Measurements from ENCODE around the gene MYH7B. TPM values are rescaled to one million over a fixed set of nuclear protein-coding genes. Genes with fewer than 3 reads are reported as not detected.
A peak's percentile ranks its signal among the peaks of the same experiment; 100 is the strongest.

MYH7B gene
- polyA plus RNA-seq, 4 donors = 0.52 to 2.2 (median 0.89) TPM; not detected in 1

DNA sequence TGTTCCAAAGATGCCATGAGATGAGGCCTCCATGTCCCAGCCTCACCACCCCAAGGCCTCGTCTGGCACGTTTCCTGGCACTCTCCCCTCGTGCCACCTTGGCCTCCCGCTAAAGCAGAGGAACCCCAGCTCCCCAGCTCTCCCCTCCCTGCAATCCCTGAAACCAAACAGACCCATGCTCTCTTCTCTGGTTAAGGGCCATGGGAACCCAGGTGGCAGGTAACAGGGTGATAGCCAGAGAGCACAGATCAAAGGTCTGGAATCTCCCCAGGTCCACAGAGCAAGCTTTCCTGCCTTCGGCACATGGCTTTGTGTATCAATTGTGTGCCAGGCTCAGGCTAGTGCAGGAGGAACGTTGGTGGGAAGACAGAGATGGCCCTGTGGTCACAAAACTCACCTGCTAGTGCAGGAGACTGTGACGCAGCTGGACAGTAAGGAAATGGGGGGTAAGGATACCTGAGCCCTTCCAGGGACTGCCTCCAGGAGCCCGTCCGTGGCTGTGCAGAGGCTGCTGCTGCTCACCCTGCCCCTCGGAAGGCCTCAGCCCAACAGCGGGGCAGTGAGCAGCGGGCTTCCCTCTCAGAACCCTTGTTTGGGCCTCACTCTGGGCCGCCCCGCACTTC, 39.0 kb downstream of the MYH7B start:
- peaks cover 0 to 20% (median 14%) of the 10 kb centered on the region in 3 donors for H3K4me1 ChIP-seq (ENCODE audit: control insufficient read depth in 3 of 3, insufficient read depth in 2 of 3, low read depth in 1 of 3, low read length in 2 of 3)
- DNase-seq (peak; percentile 46 to 90), FAIRE-seq (no peak)
- no peak overlapping the region for H3K27ac ChIP-seq (ENCODE audit: low read depth in 1 of 3, low read length in 2 of 3)
- H3K36me3 ChIP-seq (ENCODE audit: control insufficient read depth in 3 of 3, insufficient read depth in 2 of 3, low read depth in 1 of 3, low read length in 3 of 3) = peaks cover 5 to 72% (median 7%) of the 10 kb centered on the region in 3 donors
- H3K9me3 ChIP-seq (ENCODE audit: control insufficient read depth in 2 of 2, insufficient read depth in 1 of 2, low read depth in 1 of 2, low read length in 1 of 2) = no peaks in the 10 kb centered on the region
- 30 to 66% (median 33%) methylated on average over 14 of the region's 14 CpGs for WGBS, 3 donors
- no peaks in the 10 kb centered on the region for H3K27me3 ChIP-seq (ENCODE audit: control insufficient read depth in 3 of 3, insufficient read depth in 3 of 3, low read length in 3 of 3)
- H3K4me3 ChIP-seq (ENCODE audit: low read depth in 1 of 3, low read length in 3 of 3) = no peak overlapping the region

DNA sequence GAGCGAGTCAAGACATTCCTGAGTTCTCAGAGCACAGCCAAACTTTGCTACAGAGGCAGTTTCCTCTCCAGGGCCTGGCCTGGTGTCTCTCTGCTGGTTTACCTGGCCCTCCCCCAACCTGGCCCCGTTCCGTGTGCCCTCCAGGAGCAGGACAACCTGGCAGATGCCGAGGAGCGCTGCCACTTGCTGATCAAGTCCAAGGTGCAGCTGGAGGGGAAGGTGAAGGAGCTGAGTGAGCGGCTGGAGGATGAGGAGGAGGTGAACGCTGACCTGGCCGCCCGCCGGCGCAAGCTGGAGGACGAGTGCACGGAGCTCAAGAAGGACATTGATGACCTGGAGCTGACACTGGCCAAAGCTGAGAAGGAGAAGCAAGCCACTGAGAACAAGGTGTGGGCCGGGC, 39.5 kb downstream of the MYH7B start:
- 19 to 70% (median 35%) methylated on average over 14 of the region's 14 CpGs for WGBS, 3 donors
- Histone ChIP-seq H3K9me3 (ENCODE audit: control insufficient read depth in 2 of 2, insufficient read depth in 1 of 2, low read depth in 1 of 2, low read length in 1 of 2) (no peaks in the 10 kb centered on the region), H3K27me3 (ENCODE audit: control insufficient read depth in 3 of 3, insufficient read depth in 3 of 3, low read length in 3 of 3) (no peaks in the 10 kb centered on the region), H3K27ac (ENCODE audit: low read depth in 1 of 3, low read length in 2 of 3) (no peak overlapping the region), H3K4me3 (ENCODE audit: low read depth in 1 of 3, low read length in 3 of 3) (no peak overlapping the region), H3K36me3 (ENCODE audit: control insufficient read depth in 3 of 3, insufficient read depth in 2 of 3, low read depth in 1 of 3, low read length in 3 of 3) (peaks cover 5 to 78% (median 7%) of the 10 kb centered on the region in 3 donors), H3K4me1 (ENCODE audit: control insufficient read depth in 3 of 3, insufficient read depth in 2 of 3, low read depth in 1 of 3, low read length in 2 of 3) (peaks cover 0 to 20% (median 14%) of the 10 kb centered on the region in 3 donors)
- DNase-seq = peak in 1 of 2 donors; percentile 83
- no peak for FAIRE-seq

DNA sequence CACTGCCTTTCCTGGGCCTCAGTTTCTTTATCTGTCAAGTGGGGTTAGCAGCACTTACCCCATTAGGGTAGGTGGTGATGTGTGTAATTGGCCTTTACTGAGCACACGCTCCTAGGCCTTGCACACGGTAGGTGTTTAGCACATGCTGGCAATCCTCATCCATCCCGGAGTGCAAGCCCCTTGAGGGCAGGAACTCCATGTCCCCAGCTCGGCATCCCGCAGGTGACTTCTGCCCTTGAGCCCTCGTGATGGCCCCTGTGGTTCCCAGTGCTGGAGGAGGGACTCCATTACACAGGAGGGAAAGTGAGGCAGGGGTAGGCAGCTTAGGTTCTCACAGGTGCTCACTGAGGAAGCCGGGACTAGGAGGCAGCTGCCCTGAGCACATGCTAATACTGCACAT, 40.0 kb downstream of the MYH7B start:
- no peaks in the 10 kb centered on the region for H3K27me3 ChIP-seq (ENCODE audit: control insufficient read depth in 3 of 3, insufficient read depth in 3 of 3, low read length in 3 of 3)
- WGBS, 3 donors = 88 to 89% (median 88%) methylated on average over 7 of the region's 7 CpGs
- H3K4me3 ChIP-seq (ENCODE audit: low read depth in 1 of 3, low read length in 3 of 3) = no peak overlapping the region
- H3K27ac ChIP-seq (ENCODE audit: low read depth in 1 of 3, low read length in 2 of 3) = no peak overlapping the region
- H3K4me1 ChIP-seq (ENCODE audit: control insufficient read depth in 3 of 3, insufficient read depth in 2 of 3, low read depth in 1 of 3, low read length in 2 of 3) = peaks cover 0 to 20% (median 14%) of the 10 kb centered on the region in 3 donors
- H3K9me3 ChIP-seq (ENCODE audit: control insufficient read depth in 2 of 2, insufficient read depth in 1 of 2, low read depth in 1 of 2, low read length in 1 of 2) = no peaks in the 10 kb centered on the region
- FAIRE-seq (no peak), DNase-seq (no peak)
- peaks cover 5 to 83% (median 7%) of the 10 kb centered on the region in 3 donors for H3K36me3 ChIP-seq (ENCODE audit: control insufficient read depth in 3 of 3, insufficient read depth in 2 of 3, low read depth in 1 of 3, low read length in 3 of 3)

DNA sequence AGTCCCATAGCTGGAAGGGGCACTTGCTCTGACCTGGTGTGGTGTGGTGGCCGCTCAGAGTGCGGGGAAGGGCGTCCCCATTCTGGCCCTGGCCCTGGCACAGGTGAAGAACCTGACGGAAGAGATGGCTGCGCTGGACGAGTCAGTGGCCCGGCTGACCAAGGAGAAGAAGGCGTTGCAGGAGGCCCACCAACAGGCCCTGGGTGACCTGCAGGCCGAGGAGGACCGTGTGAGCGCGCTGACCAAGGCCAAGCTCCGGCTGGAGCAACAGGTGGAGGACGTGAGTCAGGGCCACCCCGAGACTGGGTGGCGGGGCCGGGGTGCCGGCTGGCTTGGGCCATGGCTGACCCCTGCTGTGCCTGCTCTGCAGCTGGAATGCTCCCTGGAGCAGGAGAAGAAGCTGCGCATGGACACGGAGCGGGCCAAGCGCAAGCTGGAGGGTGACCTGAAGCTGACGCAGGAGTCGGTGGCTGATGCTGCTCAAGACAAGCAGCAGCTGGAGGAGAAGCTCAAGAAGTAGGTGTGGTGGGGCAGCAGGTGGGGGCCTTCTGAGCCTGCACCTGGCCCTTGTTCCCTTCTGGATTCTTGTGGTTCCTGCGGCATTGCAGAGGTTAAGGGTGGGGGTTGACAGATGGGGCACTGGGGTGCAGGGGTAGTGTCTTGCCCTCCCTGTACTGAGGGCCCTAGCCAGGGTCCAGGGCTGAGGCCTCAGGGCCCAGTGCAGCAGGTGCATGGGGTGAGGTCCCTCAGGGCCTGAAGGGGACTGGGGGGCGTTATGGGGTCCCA, 40.8 kb downstream of the MYH7B start:
- H3K27me3 ChIP-seq (ENCODE audit: control insufficient read depth in 3 of 3, insufficient read depth in 3 of 3, low read length in 3 of 3) = no peaks in the 10 kb centered on the region
- no peak overlapping the region for H3K4me3 ChIP-seq (ENCODE audit: low read depth in 1 of 3, low read length in 3 of 3)
- FAIRE-seq = no peak
- peaks cover 0 to 20% (median 14%) of the 10 kb centered on the region in 3 donors for H3K4me1 ChIP-seq (ENCODE audit: control insufficient read depth in 3 of 3, insufficient read depth in 2 of 3, low read depth in 1 of 3, low read length in 2 of 3)
- WGBS, 3 donors = 88 to 95% (median 93%) methylated on average over 25 to 26 of the region's 26 CpGs
- H3K9me3 ChIP-seq (ENCODE audit: control insufficient read depth in 2 of 2, insufficient read depth in 1 of 2, low read depth in 1 of 2, low read length in 1 of 2) = no peaks in the 10 kb centered on the region
- no peak overlapping the region for H3K27ac ChIP-seq (ENCODE audit: low read depth in 1 of 3, low read length in 2 of 3)
- H3K36me3 ChIP-seq (ENCODE audit: control insufficient read depth in 3 of 3, insufficient read depth in 2 of 3, low read depth in 1 of 3, low read length in 3 of 3) = peaks cover 5 to 86% (median 6%) of the 10 kb centered on the region in 3 donors
- DNase-seq = no peak

DNA sequence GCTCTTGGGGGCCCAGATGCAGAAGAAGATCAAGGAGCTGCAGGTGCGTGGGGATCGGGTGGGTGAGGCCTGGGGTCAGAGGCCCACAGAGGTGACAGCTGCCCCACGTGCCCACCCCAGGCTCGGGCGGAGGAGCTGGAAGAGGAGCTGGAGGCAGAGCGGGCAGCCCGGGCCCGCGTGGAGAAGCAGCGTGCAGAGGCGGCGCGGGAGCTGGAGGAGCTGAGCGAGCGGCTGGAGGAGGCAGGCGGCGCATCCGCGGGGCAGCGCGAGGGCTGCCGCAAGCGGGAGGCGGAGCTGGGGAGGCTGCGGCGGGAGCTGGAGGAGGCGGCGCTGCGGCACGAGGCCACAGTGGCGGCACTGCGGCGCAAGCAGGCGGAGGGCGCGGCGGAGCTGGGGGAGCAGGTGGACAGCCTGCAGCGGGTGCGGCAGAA, 41.5 kb downstream of the MYH7B start:
- Histone ChIP-seq H3K4me1 (ENCODE audit: control insufficient read depth in 3 of 3, insufficient read depth in 2 of 3, low read depth in 1 of 3, low read length in 2 of 3) (peaks cover 0 to 20% (median 14%) of the 10 kb centered on the region in 3 donors), H3K27ac (ENCODE audit: low read depth in 1 of 3, low read length in 2 of 3) (no peak overlapping the region), H3K9me3 (ENCODE audit: control insufficient read depth in 2 of 2, insufficient read depth in 1 of 2, low read depth in 1 of 2, low read length in 1 of 2) (no peaks in the 10 kb centered on the region), H3K4me3 (ENCODE audit: low read depth in 1 of 3, low read length in 3 of 3) (no peak overlapping the region), H3K36me3 (ENCODE audit: control insufficient read depth in 3 of 3, insufficient read depth in 2 of 3, low read depth in 1 of 3, low read length in 3 of 3) (peaks cover 4 to 88% (median 5%) of the 10 kb centered on the region in 3 donors), H3K27me3 (ENCODE audit: control insufficient read depth in 3 of 3, insufficient read depth in 3 of 3, low read length in 3 of 3) (no peaks in the 10 kb centered on the region)
- WGBS, 3 donors = 10 to 40% (median 36%) methylated on average over 19 to 39 of the region's 39 CpGs
- FAIRE-seq (no peak), DNase-seq (peak; percentile 70 to 76)

DNA sequence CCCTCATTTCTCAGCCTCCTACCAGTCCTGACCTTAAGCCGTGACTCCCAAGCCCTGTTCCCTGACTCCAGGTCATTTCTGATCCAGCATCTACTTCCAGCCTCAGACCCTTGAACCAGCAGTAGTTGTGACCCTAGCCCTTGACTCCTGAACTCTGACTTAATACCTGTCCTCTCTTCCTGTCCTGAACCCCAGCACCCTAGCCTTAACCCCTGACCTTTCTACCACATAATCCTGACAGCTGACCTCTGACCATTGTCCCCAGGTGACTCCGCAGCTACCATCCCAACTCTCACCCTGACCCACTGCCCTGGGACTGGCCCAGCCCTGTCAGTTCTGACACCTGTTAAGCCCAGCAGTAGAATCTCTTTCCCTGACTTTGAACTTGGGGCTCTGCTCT, 42.1 kb downstream of the MYH7B start:
- Histone ChIP-seq H3K4me1 (ENCODE audit: control insufficient read depth in 3 of 3, insufficient read depth in 2 of 3, low read depth in 1 of 3, low read length in 2 of 3) (peaks cover 0 to 20% (median 14%) of the 10 kb centered on the region in 3 donors), H3K36me3 (ENCODE audit: control insufficient read depth in 3 of 3, insufficient read depth in 2 of 3, low read depth in 1 of 3, low read length in 3 of 3) (peaks cover 4 to 92% (median 5%) of the 10 kb centered on the region in 3 donors), H3K4me3 (ENCODE audit: low read depth in 1 of 3, low read length in 3 of 3) (no peak overlapping the region), H3K27ac (ENCODE audit: low read depth in 1 of 3, low read length in 2 of 3) (no peak overlapping the region), H3K27me3 (ENCODE audit: control insufficient read depth in 3 of 3, insufficient read depth in 3 of 3, low read length in 3 of 3) (no peaks in the 10 kb centered on the region), H3K9me3 (ENCODE audit: control insufficient read depth in 2 of 2, insufficient read depth in 1 of 2, low read depth in 1 of 2, low read length in 1 of 2) (no peaks in the 10 kb centered on the region)
- WGBS, 3 donors = 58 to 81% (median 77%) methylated on average over 2 of the region's 2 CpGs
- DNase-seq (no peak), FAIRE-seq (no peak)

DNA sequence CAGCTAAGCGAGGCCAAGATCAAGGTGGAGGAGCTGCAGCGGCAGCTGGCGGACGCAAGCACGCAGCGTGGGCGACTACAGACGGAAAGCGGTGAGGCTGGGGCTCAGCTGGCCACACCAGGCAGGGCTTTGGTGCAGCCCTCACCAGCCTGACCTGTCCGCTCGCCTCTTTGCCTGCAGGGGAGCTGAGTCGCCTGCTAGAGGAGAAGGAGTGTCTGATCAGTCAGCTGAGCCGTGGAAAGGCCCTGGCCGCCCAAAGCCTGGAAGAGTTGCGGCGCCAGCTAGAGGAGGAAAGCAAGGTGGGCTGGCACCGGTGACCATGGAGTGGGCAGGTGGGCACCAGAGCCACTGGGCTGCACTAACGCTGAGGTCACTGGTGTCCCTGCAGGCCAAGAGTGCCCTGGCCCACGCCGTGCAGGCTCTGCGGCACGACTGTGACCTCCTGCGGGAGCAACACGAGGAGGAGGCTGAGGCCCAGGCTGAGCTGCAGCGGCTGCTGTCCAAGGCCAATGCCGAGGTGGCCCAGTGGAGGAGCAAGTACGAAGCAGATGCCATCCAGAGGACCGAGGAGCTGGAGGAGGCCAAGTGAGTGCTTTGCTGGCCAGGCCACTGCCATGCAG, 42.8 kb downstream of the MYH7B start:
- Histone ChIP-seq H3K36me3 (ENCODE audit: control insufficient read depth in 3 of 3, insufficient read depth in 2 of 3, low read depth in 1 of 3, low read length in 3 of 3) (peaks cover 5 to 92% (median 5%) of the 10 kb centered on the region in 3 donors), H3K4me1 (ENCODE audit: control insufficient read depth in 3 of 3, insufficient read depth in 2 of 3, low read depth in 1 of 3, low read length in 2 of 3) (peaks cover 0 to 20% (median 14%) of the 10 kb centered on the region in 3 donors), H3K4me3 (ENCODE audit: low read depth in 1 of 3, low read length in 3 of 3) (no peak overlapping the region), H3K27ac (ENCODE audit: low read depth in 1 of 3, low read length in 2 of 3) (no peak overlapping the region), H3K27me3 (ENCODE audit: control insufficient read depth in 3 of 3, insufficient read depth in 3 of 3, low read length in 3 of 3) (no peaks in the 10 kb centered on the region), H3K9me3 (ENCODE audit: control insufficient read depth in 2 of 2, insufficient read depth in 1 of 2, low read depth in 1 of 2, low read length in 1 of 2) (no peaks in the 10 kb centered on the region)
- WGBS, 3 donors = 93 to 96% (median 94%) methylated on average over 28 of the region's 28 CpGs
- DNase-seq (no peak), FAIRE-seq (no peak)

DNA sequence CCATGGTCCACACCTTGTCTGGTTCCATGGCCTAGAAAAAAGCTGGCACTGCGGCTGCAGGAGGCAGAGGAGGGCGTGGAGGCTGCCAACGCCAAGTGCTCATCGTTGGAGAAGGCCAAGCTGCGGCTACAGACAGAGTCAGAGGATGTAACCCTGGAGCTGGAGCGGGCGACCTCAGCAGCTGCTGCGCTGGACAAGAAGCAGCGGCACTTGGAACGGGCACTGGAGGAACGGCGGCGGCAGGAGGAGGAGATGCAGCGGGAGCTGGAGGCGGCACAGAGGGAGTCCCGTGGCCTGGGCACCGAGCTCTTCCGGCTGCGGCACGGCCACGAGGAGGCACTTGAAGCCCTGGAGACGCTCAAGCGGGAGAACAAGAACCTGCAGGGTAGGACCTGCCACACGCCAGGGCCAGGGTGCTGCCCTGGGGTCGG, 43.4 kb downstream of the MYH7B start:
- Histone ChIP-seq H3K4me1 (ENCODE audit: control insufficient read depth in 3 of 3, insufficient read depth in 2 of 3, low read depth in 1 of 3, low read length in 2 of 3) (peaks cover 0 to 20% (median 14%) of the 10 kb centered on the region in 3 donors), H3K9me3 (ENCODE audit: control insufficient read depth in 2 of 2, insufficient read depth in 1 of 2, low read depth in 1 of 2, low read length in 1 of 2) (no peaks in the 10 kb centered on the region), H3K27ac (ENCODE audit: low read depth in 1 of 3, low read length in 2 of 3) (no peak overlapping the region), H3K27me3 (ENCODE audit: control insufficient read depth in 3 of 3, insufficient read depth in 3 of 3, low read length in 3 of 3) (no peaks in the 10 kb centered on the region), H3K36me3 (ENCODE audit: control insufficient read depth in 3 of 3, insufficient read depth in 2 of 3, low read depth in 1 of 3, low read length in 3 of 3) (peaks cover 6 to 92% (median 10%) of the 10 kb centered on the region in 3 donors), H3K4me3 (ENCODE audit: low read depth in 1 of 3, low read length in 3 of 3) (no peak overlapping the region)
- WGBS, 3 donors = 92 to 96% (median 92%) methylated on average over 25 of the region's 25 CpGs
- no peak for FAIRE-seq
- DNase-seq = no peak
